AG04450 (cell line): ENCODE results near the gene CNTNAP2. TPM values are rescaled to one million over a fixed set of nuclear protein-coding genes. Genes with fewer than 3 reads are reported as not detected.

Experiments used
- CTCF ChIA-PET: fragments of 300-600, 350-600 bp; formaldehyde crosslinking; extraction: SDS; loops from one replicate; lab custom pipeline; 2022; ENCODE audit warnings: antibody characterized with exemption, inconsistent platforms; lab: Charles Lee
- POLR2A ChIA-PET: fragments of 350-600 bp; formaldehyde crosslinking; extraction: SDS; loops from one replicate; lab custom pipeline; 2021; ENCODE audit warnings: antibody characterized with exemption, inconsistent platforms; lab: Yijun Ruan, JAX
- DNase-seq: peaks from one replicate; pipeline ENCODE4 v3.0.0-alpha.2; 2011; ENCODE audit warnings: low read depth, low spot score
- H3K27ac ChIP-seq: one replicate; pipeline ENCODE4 v1.5.1; 2012; ENCODE audit warnings: low read depth, low read length, control low read depth
- H3K27me3 ChIP-seq: one replicate; pipeline ENCODE4 v1.6.0; 2012; ENCODE audit warnings: low read length; ENCODE audit not compliant: control insufficient read depth, insufficient read depth
- H3K4me3 ChIP-seq: 2 replicates; pipeline ENCODE4 v1.5.1; 2011; ENCODE audit warnings: mild to moderate bottlenecking, low read depth, low read length, control low read depth
- H3K9me3 ChIP-seq: 2 replicates; pipeline ENCODE4 v1.5.1; 2012; ENCODE audit warnings: low read length; ENCODE audit not compliant: control insufficient read depth, insufficient read depth
- CTCF ChIP-seq: IDR thresholded peaks from 2 replicates; pipeline ENCODE4 v1.5.1; 2011; ENCODE audit warnings: low read depth, low read length, control low read depth, inconsistent platforms
- polyA plus RNA-seq: library from polyadenylated mRNA; depleted of rRNA; stranded (reverse); fragments of >200 nt; gene quantifications from 2 replicates; pipeline ENCODE4 v1.2.3, GENCODE V29; 2011

The CNTNAP2 gene
- polyA plus RNA-seq, 1 experiment = not detected

- CTCF ChIA-PET = no interaction called here
- DNase-seq = no peak
- Histone ChIP-seq H3K27ac (no peak overlapping the region), H3K9me3 (no peaks in the 10 kb centered on the region), H3K4me3 (no peak overlapping the region), H3K27me3 (no peaks in the 10 kb centered on the region)
- POLR2A ChIA-PET = no interaction called here
- TF ChIP-seq CTCF = no peak
These were observed 1396.8 kb downstream of the CNTNAP2 start for GRCh38 chr7:147513451-147513850.

DNA sequence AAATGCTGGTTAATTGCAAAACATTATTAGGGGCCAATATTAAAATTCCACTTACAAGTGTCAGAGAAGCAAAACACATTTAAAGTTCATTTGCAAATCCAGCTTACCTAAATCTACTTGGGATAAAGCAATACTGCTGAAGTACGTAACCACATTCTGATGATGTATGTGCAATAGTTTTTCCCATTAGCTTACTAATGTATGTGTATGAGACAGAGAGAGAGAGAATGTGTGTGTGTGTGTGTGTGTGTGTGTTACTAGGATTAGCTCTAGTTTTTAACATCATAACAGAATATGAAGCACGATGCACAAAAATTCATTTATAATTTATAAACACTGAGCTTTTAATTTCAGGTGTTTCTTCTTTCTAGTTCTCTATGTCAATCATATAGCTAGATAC is 1399.8 kb downstream of the CNTNAP2 start:
- POLR2A ChIA-PET = no interaction called here
- no peaks in the 10 kb centered on the region for H3K27me3 ChIP-seq
- no peak for DNase-seq
- H3K27ac ChIP-seq = no peak overlapping the region
- H3K4me3 ChIP-seq = no peak overlapping the region
- CTCF ChIA-PET = interaction anchor here (0.6 to 1.2 kb wide), 3 partner anchors 84 to 907 kb away, joined by 3 to 6 read pairs (median 4); no protein-coding TSS in a partner anchor
- no peak for TF ChIP-seq CTCF
- no peaks in the 10 kb centered on the region for H3K9me3 ChIP-seq

DNA sequence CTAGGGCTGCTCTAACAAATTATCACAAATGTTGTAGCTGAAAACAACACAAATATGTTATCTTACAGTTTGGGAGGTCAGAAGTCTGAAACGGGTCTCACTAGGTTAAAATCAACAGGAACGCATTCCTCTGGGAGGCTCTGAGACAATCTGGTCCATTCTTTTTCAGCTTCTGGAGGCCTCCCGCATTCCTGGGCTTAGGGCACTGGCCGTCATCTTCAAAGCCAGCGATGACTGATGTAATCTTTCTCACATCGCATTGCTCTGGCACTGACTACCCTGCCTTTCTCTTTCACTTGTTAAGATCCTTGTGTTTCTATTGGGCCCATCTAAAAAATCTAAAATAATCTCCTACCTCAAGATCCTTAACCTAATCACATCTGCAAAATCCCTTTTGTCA is 1402.5 kb downstream of the CNTNAP2 start:
- no peaks in the 10 kb centered on the region for H3K27me3 ChIP-seq
- POLR2A ChIA-PET = no interaction called here
- H3K4me3 ChIP-seq = no peak overlapping the region
- TF ChIP-seq CTCF = no peak
- CTCF ChIA-PET = no interaction called here
- no peak for DNase-seq
- H3K9me3 ChIP-seq = no peaks in the 10 kb centered on the region
- no peak overlapping the region for H3K27ac ChIP-seq

GRCh38 chr7:147523056-147523455 is 1406.5 kb downstream of the CNTNAP2 start:
- Histone ChIP-seq H3K27me3 (no peaks in the 10 kb centered on the region), H3K9me3 (no peaks in the 10 kb centered on the region), H3K27ac (no peak overlapping the region), H3K4me3 (no peak overlapping the region)
- ChIA-PET POLR2A (no interaction called here), CTCF (no interaction called here)
- TF ChIP-seq CTCF = no peak
- DNase-seq = no peak

DNA sequence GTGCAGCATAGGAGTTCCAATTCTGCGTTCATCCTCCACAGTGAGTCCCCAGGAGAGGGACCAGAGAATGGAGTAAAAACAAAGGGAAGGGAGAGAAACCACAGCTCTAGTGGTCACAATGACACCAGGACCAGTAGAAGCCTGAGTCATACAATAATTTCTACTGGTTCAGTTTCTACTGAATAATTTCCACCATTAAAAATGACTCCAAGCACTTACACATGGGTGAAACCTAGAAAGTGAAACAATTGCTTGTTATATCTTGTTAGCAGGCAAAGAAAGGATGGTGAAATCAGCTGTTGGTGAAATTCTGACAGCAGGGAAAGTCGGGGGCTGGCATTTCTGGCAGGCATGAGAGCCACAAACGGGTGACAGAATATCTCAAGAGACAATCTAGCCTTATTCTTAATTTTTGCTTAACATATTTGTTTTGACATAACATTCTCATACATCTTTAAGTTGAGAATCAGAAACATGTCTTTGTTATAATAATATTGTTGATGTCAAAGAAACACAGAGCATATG is 1408.2 kb downstream of the CNTNAP2 start:
- H3K27ac ChIP-seq = no peak overlapping the region
- no peak overlapping the region for H3K4me3 ChIP-seq
- H3K9me3 ChIP-seq = no peaks in the 10 kb centered on the region
- ChIA-PET CTCF (no interaction called here), POLR2A (no interaction called here)
- no peak for DNase-seq
- no peak for TF ChIP-seq CTCF
- no peaks in the 10 kb centered on the region for H3K27me3 ChIP-seq
